NCI-H524 treated with DMSO at 0.1 percent for 48 hours (cell line): Measurements from ENCODE around the gene CADM1.

ENCODE experiments used
- DNase-seq: peaks from one replicate; lab custom pipeline; 2025; lab: John Stamatoyannopoulos, UW

CADM1 gene

DNA sequence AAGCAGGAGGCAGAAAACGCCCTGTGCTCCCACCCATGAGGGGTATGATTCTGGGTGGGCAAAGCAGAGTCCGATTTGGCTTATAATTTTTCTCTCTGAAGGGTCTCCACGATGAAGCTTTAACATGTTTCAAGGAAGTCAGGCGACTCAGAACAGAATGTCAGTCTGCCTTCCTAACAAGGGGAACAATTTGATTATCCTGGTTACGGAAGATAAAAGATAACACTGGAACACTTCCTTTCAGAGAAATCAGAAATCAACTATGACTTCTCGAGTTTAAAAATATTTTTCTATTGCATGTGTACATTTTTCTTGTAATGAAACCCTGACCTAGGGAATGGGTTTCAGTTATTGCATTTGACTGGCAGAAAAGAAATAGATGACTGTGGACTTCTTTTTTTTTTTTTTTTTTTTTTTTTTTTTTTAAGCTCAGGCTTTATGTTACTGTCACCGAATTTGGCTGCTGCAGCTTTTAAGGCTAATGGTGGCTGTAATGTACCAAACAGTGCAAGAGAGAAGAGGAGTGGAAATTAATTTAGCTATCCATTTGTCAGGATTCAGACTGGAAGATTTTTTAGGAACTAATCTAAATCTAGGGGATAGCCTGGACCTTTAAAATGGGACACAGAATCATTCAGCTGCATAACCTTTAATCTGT, 297.7 kb downstream of the CADM1 start:
- DNase-seq = no peak

GRCh38 chr11:115202900-115203552, 301.2 kb downstream of the CADM1 start:
- no peak for DNase-seq

- peak; percentile 22 for DNase-seq
These were observed 302.1 kb downstream of the CADM1 start for GRCh38 chr11:115202074-115202473.

GRCh38 chr11:115201111-115201792, 303.0 kb downstream of the CADM1 start:
- DNase-seq = no peak

DNA sequence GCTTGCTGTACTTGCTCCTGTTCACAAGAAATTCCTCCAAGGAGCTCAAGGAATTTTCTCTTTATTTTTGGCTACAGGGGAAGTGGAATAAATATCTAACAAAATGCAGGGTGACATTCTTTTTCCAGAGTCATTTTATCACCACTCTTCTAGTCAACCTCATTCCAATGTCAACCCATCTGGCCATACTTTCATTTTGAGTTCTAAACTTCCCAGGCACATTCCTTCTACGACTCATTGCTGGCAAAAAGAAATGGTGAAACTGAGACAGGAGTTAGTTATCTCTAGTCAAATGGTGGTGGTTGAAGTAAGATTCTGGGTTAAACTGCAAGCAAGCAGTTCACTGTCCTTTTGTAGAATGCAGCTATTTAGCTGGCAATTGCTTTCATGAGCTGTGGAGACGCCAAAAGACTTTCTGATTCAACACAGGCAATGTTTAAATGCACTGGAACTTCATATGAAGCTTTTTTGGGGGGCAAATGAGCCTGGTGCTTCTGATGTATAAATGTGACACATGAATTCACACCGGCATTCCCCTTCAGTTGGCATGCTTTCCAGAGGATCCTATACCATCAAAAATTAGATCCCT, 304.6 kb downstream of the CADM1 start:
- no peak for DNase-seq

DNA sequence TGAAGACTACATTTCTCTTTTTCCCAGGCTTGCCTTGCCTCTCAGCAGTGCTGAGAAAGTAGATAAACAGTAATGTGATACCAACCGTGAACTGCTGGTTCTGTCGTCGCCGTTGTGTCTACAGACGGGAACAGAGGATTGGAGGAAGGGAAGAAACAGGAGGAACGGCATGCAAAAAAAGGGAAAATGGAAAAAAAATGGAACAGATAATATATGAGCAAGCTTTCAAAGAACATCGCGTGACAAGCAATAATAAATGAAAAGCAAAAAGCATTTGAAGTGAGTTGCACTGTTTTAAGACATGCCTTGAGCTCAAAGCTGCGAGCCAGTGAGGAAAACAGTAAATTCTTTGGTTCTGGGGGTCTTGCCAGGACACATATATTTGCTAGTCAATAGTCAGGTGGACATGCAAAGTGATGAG, 305.9 kb downstream of the CADM1 start:
- no peak for DNase-seq

GRCh38 chr11:115197433-115197832, 306.8 kb downstream of the CADM1 start:
- no peak for DNase-seq

- DNase-seq = no peak
These were observed 307.2 kb downstream of the CADM1 start for GRCh38 chr11:115197031-115197430.

- no peak for DNase-seq
These were observed 309.5 kb downstream of the CADM1 start for GRCh38 chr11:115194802-115195110.

- no peak for DNase-seq
These were observed 310.1 kb downstream of the CADM1 start for GRCh38 chr11:115193914-115194801.

DNA sequence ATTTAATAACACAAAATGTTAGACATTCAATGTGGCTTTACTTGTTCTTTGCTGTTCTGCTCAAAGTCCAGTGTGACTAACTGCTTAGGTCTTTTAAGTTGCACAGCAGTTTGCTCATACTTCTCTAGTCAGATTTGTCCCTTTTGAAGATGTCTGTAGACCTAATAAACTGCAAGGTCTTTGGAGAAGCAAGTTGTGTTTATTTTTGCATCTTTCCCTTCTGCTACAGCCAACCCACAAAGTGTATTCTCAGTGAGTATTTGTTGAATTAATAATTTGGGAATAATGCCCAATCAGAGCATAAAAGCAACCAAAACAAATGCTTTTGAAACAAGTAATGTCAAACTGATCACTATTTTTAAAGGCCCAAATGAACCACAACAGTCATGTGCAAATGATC, 312.5 kb downstream of the CADM1 start:
- DNase-seq = no peak

GRCh38 chr11:115190196-115190595, 314.0 kb downstream of the CADM1 start:
- DNase-seq = no peak

GRCh38 chr11:115188898-115189278, 315.3 kb downstream of the CADM1 start:
- no peak for DNase-seq

GRCh38 chr11:115188188-115188897, 315.9 kb downstream of the CADM1 start:
- peak; percentile 88 for DNase-seq

DNA sequence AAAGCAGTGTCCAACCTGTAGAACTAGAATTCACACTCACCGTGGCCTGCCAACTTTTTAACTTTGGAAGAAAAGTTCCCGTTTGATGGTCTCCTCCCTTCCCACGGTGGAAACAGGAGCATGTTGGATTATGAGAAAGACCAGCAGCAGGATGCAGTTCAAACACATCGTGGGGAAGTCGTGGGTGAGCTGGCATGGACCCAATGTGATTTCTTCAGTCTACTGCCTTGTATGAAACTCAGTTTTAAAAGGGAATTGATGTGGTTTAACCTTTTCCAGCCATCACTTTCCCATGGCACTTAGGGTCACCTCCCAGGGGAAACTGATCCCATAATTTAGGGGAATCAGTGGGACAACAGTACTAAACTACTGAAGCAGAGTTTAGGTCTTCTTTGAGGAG, 318.3 kb downstream of the CADM1 start:
- no peak for DNase-seq

GRCh38 chr11:115185507-115185906, 318.7 kb downstream of the CADM1 start:
- no peak for DNase-seq

GRCh38 chr11:115184901-115185300, 319.3 kb downstream of the CADM1 start:
- DNase-seq = no peak

DNA sequence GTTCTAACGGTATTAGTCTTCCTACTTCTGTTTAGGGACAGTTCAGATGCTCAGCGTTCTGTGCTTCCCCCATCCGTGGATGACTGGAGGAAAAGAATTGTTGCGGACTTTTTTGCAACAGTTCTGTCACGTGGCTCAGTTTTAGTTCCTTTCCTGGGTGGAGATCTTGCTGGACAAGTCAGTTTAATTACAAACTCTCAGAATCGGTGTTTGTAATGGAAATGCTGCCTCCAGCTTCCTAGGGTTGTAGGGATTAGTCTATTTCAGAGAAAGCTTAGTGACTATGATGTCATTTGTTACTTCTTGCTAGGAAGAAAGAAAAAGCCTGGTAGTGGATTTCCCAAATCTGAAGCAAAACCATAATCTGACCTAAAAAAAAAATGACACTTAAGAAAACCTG, 320.4 kb downstream of the CADM1 start:
- DNase-seq = no peak

- no peak for DNase-seq
These were observed 321.1 kb downstream of the CADM1 start for GRCh38 chr11:115183136-115183535.

- no peak for DNase-seq
These were observed 321.8 kb downstream of the CADM1 start for GRCh38 chr11:115182282-115182955.

- DNase-seq = no peak
These were observed 322.7 kb downstream of the CADM1 start for GRCh38 chr11:115181538-115181937.
